ENCODE data around the gene GALC.

Gene GALC

GRCh38 chr14:87996291-87996592 is 3.3 kb upstream of the GALC start:
- Histone ChIP-seq H3K36me3 (replicated peaks; ENCODE audit: low read depth, low read length) (peaks cover 2% of the 10 kb centered on the region), H2AFZ (ENCODE audit: low read depth, low read length) (no peak overlapping the region), H4K20me1 (ENCODE audit: insufficient read depth, low read length) (no peaks in the 10 kb centered on the region), H3K4me1 (ENCODE audit: low read length) (peaks cover 25% of the 10 kb centered on the region), H3K27ac (ENCODE audit: low read length) (no peak overlapping the region), H3K9ac (ENCODE audit: low read length) (no peak overlapping the region), H3K4me3 (ENCODE audit: low read length) (no peak overlapping the region), H3K79me2 (ENCODE audit: low read length) (no peaks in the 10 kb centered on the region), H3K27me3 (ENCODE audit: low read depth, low read length) (no peaks in the 10 kb centered on the region), H3K4me2 (ENCODE audit: low read length) (no peak overlapping the region), H3K9me3 (ENCODE audit: insufficient read depth, low read length) (no peaks in the 10 kb centered on the region)
- TF ChIP-seq EZH2phosphoT487 (IDR thresholded peaks at IDR 0.05; ENCODE audit: low read depth): no peak
- TF ChIP-seq CTCF (IDR thresholded peaks at IDR 0.05; ENCODE audit: low read depth, low read length): no peak

- peaks cover 25% of the 10 kb centered on the region for H3K4me1 ChIP-seq (ENCODE audit: low read length)
- no peak for TF ChIP-seq EZH2phosphoT487 (IDR thresholded peaks at IDR 0.05; ENCODE audit: low read depth)
- TF ChIP-seq CTCF (IDR thresholded peaks at IDR 0.05; ENCODE audit: low read depth, low read length): no peak
- H3K79me2 ChIP-seq (ENCODE audit: low read length): no peaks in the 10 kb centered on the region
- H3K9me3 ChIP-seq (ENCODE audit: insufficient read depth, low read length): no peaks in the 10 kb centered on the region
- 0 out of 2 replicates have a peak overlapping the region, but pooled peaks have one; percentile 10 for H3K4me2 ChIP-seq (ENCODE audit: low read length)
- H3K9ac ChIP-seq (ENCODE audit: low read length): no peak overlapping the region
- no peaks in the 10 kb centered on the region for H4K20me1 ChIP-seq (ENCODE audit: insufficient read depth, low read length)
- no peak overlapping the region for H2AFZ ChIP-seq (ENCODE audit: low read depth, low read length)
- no peak overlapping the region for H3K4me3 ChIP-seq (ENCODE audit: low read length)
- H3K27ac ChIP-seq (ENCODE audit: low read length): no peak overlapping the region
- H3K36me3 ChIP-seq (replicated peaks; ENCODE audit: low read depth, low read length): peaks cover 2% of the 10 kb centered on the region
- no peaks in the 10 kb centered on the region for H3K27me3 ChIP-seq (ENCODE audit: low read depth, low read length)
These were observed 2.7 kb upstream of the GALC start for GRCh38 chr14:87995500-87996290.

- H3K4me2 ChIP-seq (ENCODE audit: low read length): peak overlapping the region; percentile 10; the same call in 1 of the 2 replicates
- H4K20me1 ChIP-seq (ENCODE audit: insufficient read depth, low read length): no peaks in the 10 kb centered on the region
- H3K27me3 ChIP-seq (ENCODE audit: low read depth, low read length): no peaks in the 10 kb centered on the region
- no peaks in the 10 kb centered on the region for H3K9me3 ChIP-seq (ENCODE audit: insufficient read depth, low read length)
- TF ChIP-seq EZH2phosphoT487 (IDR thresholded peaks at IDR 0.05; ENCODE audit: low read depth) (no peak), CTCF (IDR thresholded peaks at IDR 0.05; ENCODE audit: low read depth, low read length) (no peak)
- H3K27ac ChIP-seq (ENCODE audit: low read length): no peak overlapping the region
- H2AFZ ChIP-seq (ENCODE audit: low read depth, low read length): peak overlapping the region; percentile 8; the same call in 1 of the 2 replicates
- H3K4me1 ChIP-seq (ENCODE audit: low read length): peaks cover 25% of the 10 kb centered on the region
- H3K9ac ChIP-seq (ENCODE audit: low read length): no peak overlapping the region
- no peaks in the 10 kb centered on the region for H3K79me2 ChIP-seq (ENCODE audit: low read length)
- peaks cover 2% of the 10 kb centered on the region for H3K36me3 ChIP-seq (replicated peaks; ENCODE audit: low read depth, low read length)
- H3K4me3 ChIP-seq (ENCODE audit: low read length): no peak overlapping the region
These were observed 2.0 kb upstream of the GALC start for GRCh38 chr14:87994974-87995373.

GRCh38 chr14:87992346-87992717 is 650 bp downstream of the GALC start:
- no peaks in the 10 kb centered on the region for H3K27me3 ChIP-seq (ENCODE audit: low read depth, low read length)
- H3K9ac ChIP-seq (ENCODE audit: low read length): peak overlapping the region; percentile 65
- TF ChIP-seq EZH2phosphoT487 (IDR thresholded peaks at IDR 0.05; ENCODE audit: low read depth): no peak
- no peak for TF ChIP-seq CTCF (IDR thresholded peaks at IDR 0.05; ENCODE audit: low read depth, low read length)
- no peaks in the 10 kb centered on the region for H4K20me1 ChIP-seq (ENCODE audit: insufficient read depth, low read length)
- peaks cover 25% of the 10 kb centered on the region for H3K4me1 ChIP-seq (ENCODE audit: low read length)
- H3K4me2 ChIP-seq (ENCODE audit: low read length): peak overlapping the region; percentile 78
- H3K4me3 ChIP-seq (ENCODE audit: low read length): peak overlapping the region; percentile 83
- H3K79me2 ChIP-seq (ENCODE audit: low read length): no peaks in the 10 kb centered on the region
- H2AFZ ChIP-seq (ENCODE audit: low read depth, low read length): peak overlapping the region; percentile 66
- no peaks in the 10 kb centered on the region for H3K9me3 ChIP-seq (ENCODE audit: insufficient read depth, low read length)
- peaks cover 2% of the 10 kb centered on the region for H3K36me3 ChIP-seq (replicated peaks; ENCODE audit: low read depth, low read length)
- H3K27ac ChIP-seq (ENCODE audit: low read length): peak overlapping the region; percentile 14; the same call in 1 of the 2 replicates

Data from OCI-LY3 (cell line).